Body of pancreas (tissue), 4 donors: Measurements from ENCODE around the gene NDUFC2. TPM values are rescaled to one million over a fixed set of nuclear protein-coding genes. Genes with fewer than 3 reads are reported as not detected.
"Not testable (repeated sequence)": the region's sequence is repeated elsewhere in the genome, so short reads cannot be mapped to it uniquely, and the experiment has no call there.

Experiments used
- ATAC-seq: fragments of 150-250 bp; one replicate; pipeline ENCODE4 v1.9.1; 2016
- DNase-seq, 4 donors: peaks; one replicate each; pipeline ENCODE4 v3.0.0-alpha.2; 2019
- H3K27ac ChIP-seq, 4 donors: fragments of 200-600 bp; sonication (generic); 1 replicate in 3 of 4; 2 replicates in 1 of 4; pipeline versions ENCODE4 v1.5.1 to v1.6.1; 2016 to 2019; ENCODE audit warnings: mild to moderate bottlenecking in 1 of 4, mixed read lengths in 1 of 4, moderate library complexity in 1 of 4
- H3K27me3 ChIP-seq, 2 donors: fragments of 200-600 bp; sonication (generic); one replicate each; pipeline ENCODE4 v1.6.0; 2016; ENCODE audit warnings: mild to moderate bottlenecking in 1 of 2
- H3K36me3 ChIP-seq, 2 donors: fragments of 200-600 bp; sonication (generic); replicated peaks in 1 of 2; 2 replicates each; pipeline ENCODE4 v1.5.1; 2016; ENCODE audit warnings: low read depth in 2 of 2; ENCODE audit not compliant: insufficient read depth in 1 of 2
- H3K4me1 ChIP-seq: fragments of 200-600 bp; sonication (generic); one replicate; pipeline ENCODE4 v1.6.0; 2016
- H3K4me3 ChIP-seq, 2 donors: fragments of 200-600 bp; sonication (generic); 1 replicate in 1 of 2; 2 replicates in 1 of 2; pipeline ENCODE4 v1.5.1; 2016 to 2019
- H3K9me3 ChIP-seq, 3 donors: fragments of 200-600 bp; sonication (generic); 1 replicate in 2 of 3; 2 replicates in 1 of 3; pipeline ENCODE4 v1.5.1; 2016
- POLR2A ChIP-seq, 3 donors: fragments of 450-650 bp; IDR thresholded peaks; one replicate each; pipeline ENCODE4 v1.6.1; 2016; ENCODE audit warnings: antibody characterized with exemption in 3 of 3, mild to moderate bottlenecking in 2 of 3
- WGBS, 2 donors: methylation state at CpG; one replicate each; pipeline ENCODE4 v1.1.5; 2017; 5-methylcytosine and 5-hydroxymethylcytosine counted together
- intact Hi-C: fragments of 100-400 bp; cut with DNase I; formaldehyde crosslinking; loops from one replicate; pipeline ENCODE4 v1.15.1; 2023
- total RNA-seq, 2 donors: library from RNA; depleted of rRNA; stranded (reverse); fragments of >200 nt; gene quantifications; one replicate each; pipeline ENCODE4 v1.1.0, GENCODE V29; 2016
- TF ChIP-seq, protein P1 (sequence below), 7 experiments: fragments of 450-650 bp in 4 of 7; fragments of 200-600 bp in 3 of 7; sonication (generic) in 3 of 7; IDR thresholded peaks; one replicate each; pipeline ENCODE4 v1.5.1; 2016 to 2019; ENCODE audit warnings: antibody characterized with exemption in 7 of 7

Gene NDUFC2
- total RNA-seq, 2 donors from 2014 or later, result 53.7 to 62.0 TPM

DNA sequence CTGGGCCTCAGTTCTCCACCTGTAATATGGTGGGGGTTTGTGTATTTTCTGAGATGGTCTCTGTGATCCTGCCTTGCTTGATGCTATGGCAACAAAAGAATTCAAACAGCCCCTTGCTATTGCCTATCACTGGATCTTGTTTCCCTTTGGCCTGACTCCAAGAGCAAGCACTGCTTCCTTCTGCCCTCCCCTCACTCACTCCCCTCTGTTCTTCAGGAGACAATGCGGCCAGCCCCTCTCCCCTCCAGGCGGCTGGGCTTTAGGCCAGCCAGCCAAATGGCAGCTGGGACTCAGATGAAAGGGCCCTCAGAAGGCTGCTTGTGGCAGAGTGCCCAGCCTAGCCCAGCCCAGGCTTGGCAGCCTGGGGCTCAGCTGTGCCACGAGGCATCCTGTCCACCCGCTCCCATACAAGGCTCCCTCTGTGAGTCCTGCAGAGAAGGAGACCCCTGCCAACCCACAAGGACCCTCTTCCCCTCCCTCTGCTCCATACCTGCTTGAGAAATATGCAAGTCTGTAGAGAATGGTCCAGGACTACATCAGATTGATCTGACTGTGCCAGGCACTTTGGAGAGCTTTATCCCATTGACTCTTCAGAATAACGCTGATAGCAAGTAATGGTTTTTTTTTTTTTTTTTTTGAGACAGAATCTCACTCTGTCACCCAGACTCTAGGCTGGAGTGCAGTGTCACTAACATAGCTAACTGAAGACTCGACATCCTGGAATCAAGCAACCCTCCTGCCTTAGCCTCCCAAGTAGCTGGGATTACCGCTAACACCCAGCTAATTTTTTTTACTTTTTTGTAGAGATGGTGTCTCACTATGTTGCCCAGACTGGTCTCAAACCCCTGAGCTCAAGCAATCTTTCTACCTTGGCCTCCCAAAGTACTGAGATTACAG lies 49.0 kb downstream of the NDUFC2 start:
- DNase-seq (peak; percentile 84 to 91 (median 88)), ATAC-seq (peak; percentile 95)
- intact Hi-C loops, result no loop called here
- H3K4me3 ChIP-seq, result no peak overlapping the region
- no peaks in the 10 kb centered on the region for H3K36me3 ChIP-seq
- TF ChIP-seq, protein P1, sequence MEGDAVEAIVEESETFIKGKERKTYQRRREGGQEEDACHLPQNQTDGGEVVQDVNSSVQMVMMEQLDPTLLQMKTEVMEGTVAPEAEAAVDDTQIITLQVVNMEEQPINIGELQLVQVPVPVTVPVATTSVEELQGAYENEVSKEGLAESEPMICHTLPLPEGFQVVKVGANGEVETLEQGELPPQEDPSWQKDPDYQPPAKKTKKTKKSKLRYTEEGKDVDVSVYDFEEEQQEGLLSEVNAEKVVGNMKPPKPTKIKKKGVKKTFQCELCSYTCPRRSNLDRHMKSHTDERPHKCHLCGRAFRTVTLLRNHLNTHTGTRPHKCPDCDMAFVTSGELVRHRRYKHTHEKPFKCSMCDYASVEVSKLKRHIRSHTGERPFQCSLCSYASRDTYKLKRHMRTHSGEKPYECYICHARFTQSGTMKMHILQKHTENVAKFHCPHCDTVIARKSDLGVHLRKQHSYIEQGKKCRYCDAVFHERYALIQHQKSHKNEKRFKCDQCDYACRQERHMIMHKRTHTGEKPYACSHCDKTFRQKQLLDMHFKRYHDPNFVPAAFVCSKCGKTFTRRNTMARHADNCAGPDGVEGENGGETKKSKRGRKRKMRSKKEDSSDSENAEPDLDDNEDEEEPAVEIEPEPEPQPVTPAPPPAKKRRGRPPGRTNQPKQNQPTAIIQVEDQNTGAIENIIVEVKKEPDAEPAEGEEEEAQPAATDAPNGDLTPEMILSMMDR (IDR thresholded peaks at IDR 0.05), result no peak
- no peak for TF ChIP-seq POLR2A (IDR thresholded peaks at IDR 0.05)
- 18 to 27% methylated on average over 4 to 7 of the region's 7 CpGs for WGBS, 2 donors
- peak overlapping the region; percentile 3 to 76 (median 59) for H3K27ac ChIP-seq
- H3K4me1 ChIP-seq, result peaks cover 46% of the 10 kb centered on the region
- no peaks in the 10 kb centered on the region for H3K27me3 ChIP-seq
- no peaks in the 10 kb centered on the region for H3K9me3 ChIP-seq

DNA sequence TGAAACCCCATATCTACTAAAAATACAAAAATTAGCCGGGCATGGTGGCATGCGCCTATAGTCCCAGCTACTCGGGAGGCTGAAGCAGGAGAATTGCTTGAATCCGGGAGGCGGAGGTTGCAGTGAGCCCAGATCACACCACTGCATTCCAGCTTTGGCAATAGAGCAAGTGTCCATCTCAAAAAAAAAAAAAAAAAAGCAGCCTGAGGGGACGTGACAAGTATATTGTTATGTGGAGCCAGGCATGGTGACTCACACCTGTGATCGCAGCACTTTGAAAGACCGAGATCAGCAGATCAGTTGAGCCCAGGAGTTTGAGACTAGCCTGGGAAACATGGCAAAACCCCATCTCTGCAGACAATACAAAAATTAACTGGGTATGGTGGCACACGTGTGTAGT lies 51.2 kb downstream of the NDUFC2 start:
- H3K36me3 ChIP-seq, intact Hi-C loops, ATAC-seq, H3K4me3 ChIP-seq, H3K27me3 ChIP-seq, H3K9me3 ChIP-seq: not testable (repeated sequence)
- Histone ChIP-seq H3K4me1 (peaks cover 52% of the 10 kb centered on the region), H3K27ac (peak overlapping the region in 2 of 4 donors; percentile 15 to 25)
- WGBS, 2 donors, result 77 to 85% methylated on average over 9 of the region's 9 CpGs
- peak in 2 of 4 donors; percentile 33 to 72 for DNase-seq

DNA sequence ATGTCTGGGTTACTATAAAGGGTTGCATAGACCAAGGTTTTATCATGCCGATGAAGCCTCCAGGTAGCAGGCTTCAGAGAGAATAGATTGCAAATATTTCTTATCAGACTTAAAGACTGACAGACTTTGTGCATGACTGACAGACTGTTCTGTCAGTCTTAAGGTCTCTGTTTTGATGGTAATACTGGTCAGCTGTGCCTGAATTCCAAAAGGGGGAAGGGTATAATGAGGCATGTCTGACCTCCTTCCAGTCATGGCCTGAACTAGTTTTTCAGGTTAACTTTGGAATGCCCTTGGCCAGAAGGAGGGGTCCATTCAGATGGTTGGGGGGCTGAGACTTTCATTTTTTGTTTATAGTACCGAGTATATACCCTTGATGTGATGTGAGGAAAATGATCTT lies 51.9 kb downstream of the NDUFC2 start:
- H3K4me1 ChIP-seq, result peaks cover 50% of the 10 kb centered on the region
- intact Hi-C loops, result no loop called here
- ATAC-seq (no peak), DNase-seq (no peak)
- H3K36me3 ChIP-seq, result no peaks in the 10 kb centered on the region
- no peaks in the 10 kb centered on the region for H3K27me3 ChIP-seq
- H3K27ac ChIP-seq, result no peak overlapping the region
- TF ChIP-seq POLR2A (IDR thresholded peaks at IDR 0.05), result no peak
- TF ChIP-seq, protein P1 (IDR thresholded peaks at IDR 0.05), result no peak
- H3K9me3 ChIP-seq, result no peaks in the 10 kb centered on the region
- H3K4me3 ChIP-seq, result no peak overlapping the region
- WGBS, 2 donors, result 56 to 65% methylated on average over 2 of the region's 2 CpGs

DNA sequence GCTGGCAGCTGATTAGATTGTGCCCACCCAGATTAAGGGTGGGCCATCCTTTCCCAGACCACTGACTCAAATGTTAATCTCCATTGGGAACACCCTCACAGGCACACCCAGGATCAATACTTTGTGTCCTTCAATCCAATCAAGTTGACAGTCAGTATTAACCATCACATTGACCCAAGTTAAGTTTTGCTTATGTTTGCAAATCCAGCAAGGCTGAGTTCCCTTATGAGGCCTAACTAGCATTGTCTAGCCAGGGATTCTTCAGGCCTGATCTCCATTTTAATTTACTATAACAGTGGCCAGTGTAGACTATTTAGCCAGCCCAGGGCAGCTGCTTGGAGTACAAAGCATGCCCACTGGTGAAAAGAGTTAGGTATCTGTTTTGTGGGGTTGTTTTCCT lies 54.3 kb downstream of the NDUFC2 start:
- no peak for TF ChIP-seq POLR2A (IDR thresholded peaks at IDR 0.05)
- TF ChIP-seq, protein P1 (IDR thresholded peaks at IDR 0.05), result no peak
- no peaks in the 10 kb centered on the region for H3K36me3 ChIP-seq
- ATAC-seq (no peak), DNase-seq (no peak)
- H3K27ac ChIP-seq, result no peak overlapping the region
- H3K4me3 ChIP-seq, result no peak overlapping the region
- H3K4me1 ChIP-seq, result peaks cover 43% of the 10 kb centered on the region
- intact Hi-C loops, result no loop called here
- no peaks in the 10 kb centered on the region for H3K9me3 ChIP-seq
- H3K27me3 ChIP-seq, result no peaks in the 10 kb centered on the region

DNA sequence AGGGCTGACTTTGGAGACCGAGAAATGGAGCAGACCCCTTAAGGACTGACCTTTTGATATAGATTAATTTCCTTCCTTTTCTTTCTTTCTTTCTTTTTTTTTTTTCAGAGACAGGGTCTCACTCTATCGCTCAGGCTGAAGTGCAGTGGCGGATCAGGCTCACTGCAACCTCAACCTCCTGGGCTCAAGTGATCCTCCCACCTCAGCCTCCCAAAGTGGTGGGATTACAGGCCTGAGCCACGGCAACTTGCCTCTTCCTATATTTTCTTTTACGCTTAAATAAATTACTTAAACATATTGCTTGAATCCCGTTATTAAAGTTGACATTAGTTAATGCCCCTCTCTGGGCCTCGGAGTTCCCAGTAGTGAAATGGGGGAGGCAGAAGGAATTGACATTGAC lies 56.2 kb downstream of the NDUFC2 start:
- peak; percentile 13 for ATAC-seq
- H3K4me3 ChIP-seq, result peak overlapping the region in 1 of 2 donors; percentile 58
- no peaks in the 10 kb centered on the region for H3K27me3 ChIP-seq
- intact Hi-C loops, result no loop called here
- H3K4me1 ChIP-seq, result peaks cover 27% of the 10 kb centered on the region
- H3K36me3 ChIP-seq, result no peaks in the 10 kb centered on the region
- H3K9me3 ChIP-seq, result no peaks in the 10 kb centered on the region
- 40 to 51% methylated on average over 7 of the region's 7 CpGs for WGBS, 2 donors
- no peak for DNase-seq
- peak overlapping the region; percentile 86 to 93 (median 89) for H3K27ac ChIP-seq
- TF ChIP-seq POLR2A (IDR thresholded peaks at IDR 0.05), result no peak
- TF ChIP-seq, protein P1 (IDR thresholded peaks at IDR 0.05), result peak in 3 of 7 experiments; percentile 0 to 41 (median 21)
